ENCODE results near the gene GAGE12E.
"Not testable (repeated sequence)": the region's sequence is repeated elsewhere in the genome, so short reads cannot be mapped to it uniquely, and the experiment has no call there.

The GAGE12E gene

GRCh38 chrX:49550989-49551388, at the start of gene GAGE12E:
Gene GAGE12E (plus strand): TSS chrX:49551289. CDS start chrX:49552444, 1,155 bp downstream.
- not testable (repeated sequence) for DNase-seq (ENCODE audit: low spot score)

GRCh38 chrX:49531877-49532276, 19.2 kb upstream of the GAGE12E start, which contains the start of gene GAGE12C:
Gene GAGE12C (plus strand): TSS chrX:49532177. CDS start chrX:49533332, 1,155 bp downstream.
- DNase-seq (ENCODE audit: low spot score): not testable (repeated sequence)

- DNase-seq (ENCODE audit: low spot score): not testable (repeated sequence)
Observed at GRCh38 chrX:49541433-49541832, 9.7 kb upstream of the GAGE12E start, which contains the start of gene GAGE12D. Gene GAGE12D (plus strand): TSS chrX:49541733. CDS start chrX:49542888, 1,155 bp downstream.

GRCh38 chrX:49560542-49560941, 9.5 kb downstream of the GAGE12E start, which contains the start of gene GAGE12F:
Gene GAGE12F (plus strand): TSS chrX:49560842. CDS start chrX:49561997, 1,155 bp downstream.
- not testable (repeated sequence) for DNase-seq (ENCODE audit: low spot score)

GRCh38 chrX:49568728-49569127, 17.6 kb downstream of the GAGE12E start:
- DNase-seq (ENCODE audit: low spot score): not testable (repeated sequence)

- DNase-seq (ENCODE audit: low spot score): not testable (repeated sequence)
Observed at GRCh38 chrX:49569152-49569551, 18.1 kb downstream of the GAGE12E start.

GRCh38 chrX:49570100-49570499, 19.0 kb downstream of the GAGE12E start, which contains the start of gene GAGE12G:
Gene GAGE12G (plus strand): TSS chrX:49570400. CDS start chrX:49571555, 1,155 bp downstream.
- DNase-seq (ENCODE audit: low spot score): not testable (repeated sequence)

- DNase-seq (ENCODE audit: low spot score): not testable (repeated sequence)
Observed at GRCh38 chrX:49579649-49580048, 28.6 kb downstream of the GAGE12E start, which contains the start of gene GAGE12H. Gene GAGE12H (plus strand): TSS chrX:49579949. CDS start chrX:49581104, 1,155 bp downstream.

- not testable (repeated sequence) for DNase-seq (ENCODE audit: low spot score)
Observed at GRCh38 chrX:49589196-49589595, 38.1 kb downstream of the GAGE12E start, which contains the start of gene GAGE2A. Gene GAGE2A (plus strand): TSS chrX:49589496. CDS start chrX:49590651, 1,155 bp downstream.

GRCh38 chrX:49589769-49590478, 38.8 kb downstream of the GAGE12E start:
- DNase-seq (ENCODE audit: low spot score): not testable (repeated sequence)

- DNase-seq (ENCODE audit: low spot score): not testable (repeated sequence)
Observed at GRCh38 chrX:49590488-49590887, 39.4 kb downstream of the GAGE12E start.

- not testable (repeated sequence) for DNase-seq (ENCODE audit: low spot score)
Observed at GRCh38 chrX:49598720-49599119, 47.6 kb downstream of the GAGE12E start, which contains the start of gene GAGE1. Gene GAGE1 (plus strand): TSS chrX:49599020. CDS start chrX:49600175, 1,155 bp downstream.

All from CD4-positive, alpha-beta T cell treated with Interleukin-15 for 4 hours (primary cell).